Suprapubic skin (tissue), 4 donors: Measurements from ENCODE around the gene NABP2.

ENCODE experiments used
- POLR2A ChIP-seq, 2 donors: fragments of 450-650 bp; IDR thresholded peaks; one replicate each; pipeline ENCODE4 v1.6.1; 2017; ENCODE audit warnings: antibody characterized with exemption in 2 of 2, mild to moderate bottlenecking in 2 of 2, moderate library complexity in 2 of 2
- POLR2AphosphoS5 ChIP-seq, 3 donors: sonication (generic); formaldehyde crosslinking; IDR thresholded peaks; one replicate each; pipeline ENCODE4 v1.6.1; 2017; ENCODE audit warnings: antibody characterized with exemption in 3 of 3
- TF ChIP-seq, protein P1 (sequence below), 2 donors: fragments of 200-600 bp in 1 of 2; fragments of 450-650 bp in 1 of 2; sonication (generic) in 1 of 2; IDR thresholded peaks; one replicate each; pipeline ENCODE4 v1.5.1; 2016 to 2019; ENCODE audit warnings: antibody characterized with exemption in 2 of 2, mild to moderate bottlenecking in 1 of 2, moderate library complexity in 1 of 2

GRCh38 chr12:56271031-56271430 is 46.9 kb downstream of the NABP2 start:
- TF ChIP-seq, protein P1, sequence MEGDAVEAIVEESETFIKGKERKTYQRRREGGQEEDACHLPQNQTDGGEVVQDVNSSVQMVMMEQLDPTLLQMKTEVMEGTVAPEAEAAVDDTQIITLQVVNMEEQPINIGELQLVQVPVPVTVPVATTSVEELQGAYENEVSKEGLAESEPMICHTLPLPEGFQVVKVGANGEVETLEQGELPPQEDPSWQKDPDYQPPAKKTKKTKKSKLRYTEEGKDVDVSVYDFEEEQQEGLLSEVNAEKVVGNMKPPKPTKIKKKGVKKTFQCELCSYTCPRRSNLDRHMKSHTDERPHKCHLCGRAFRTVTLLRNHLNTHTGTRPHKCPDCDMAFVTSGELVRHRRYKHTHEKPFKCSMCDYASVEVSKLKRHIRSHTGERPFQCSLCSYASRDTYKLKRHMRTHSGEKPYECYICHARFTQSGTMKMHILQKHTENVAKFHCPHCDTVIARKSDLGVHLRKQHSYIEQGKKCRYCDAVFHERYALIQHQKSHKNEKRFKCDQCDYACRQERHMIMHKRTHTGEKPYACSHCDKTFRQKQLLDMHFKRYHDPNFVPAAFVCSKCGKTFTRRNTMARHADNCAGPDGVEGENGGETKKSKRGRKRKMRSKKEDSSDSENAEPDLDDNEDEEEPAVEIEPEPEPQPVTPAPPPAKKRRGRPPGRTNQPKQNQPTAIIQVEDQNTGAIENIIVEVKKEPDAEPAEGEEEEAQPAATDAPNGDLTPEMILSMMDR (IDR thresholded peaks at IDR 0.05): no peak
- TF ChIP-seq POLR2A (IDR thresholded peaks at IDR 0.05): no peak
- no peak for TF ChIP-seq POLR2AphosphoS5 (IDR thresholded peaks at IDR 0.05)
